ENCODE results near the gene MAPKAP1. TPM values are rescaled to one million over a fixed set of nuclear protein-coding genes. Genes with fewer than 3 reads are reported as not detected.

The MAPKAP1 gene
- total and polyA plus RNA-seq, 9 of the 15 experiments (the other 6 are each of a cell fraction or from before 2014, with no cell fraction given): 2.6 to 82.1 (median 61.1) TPM

DNA sequence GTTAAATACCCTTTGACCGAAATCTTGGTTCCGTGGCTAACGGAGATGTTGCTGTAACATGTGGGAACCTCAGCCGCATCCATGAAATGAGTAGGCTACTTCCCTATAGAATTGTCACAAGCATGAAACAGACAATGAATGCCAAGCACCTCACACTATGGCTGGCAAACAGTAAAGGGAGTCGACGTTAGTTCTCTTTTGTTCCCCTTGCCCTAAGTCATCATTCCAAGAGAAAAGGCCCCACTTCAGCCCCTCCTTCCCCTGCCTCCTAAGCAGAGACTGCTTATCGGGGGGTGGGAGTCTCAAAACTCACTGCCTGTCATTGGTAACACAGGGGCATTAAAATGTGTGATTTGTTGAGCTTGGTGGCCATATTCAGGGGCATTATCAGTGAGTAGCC, 159.6 kb downstream of the MAPKAP1 start:
- ATAC-seq: no peak
- WGBS (ENCODE audit: insufficient coverage, low coverage, missing lambda C conversion rate): 91% methylated on average over 7 of the region's 7 CpGs
- Histone ChIP-seq H3K79me2 (ENCODE audit: control insufficient read depth, insufficient read depth, low read length) (no peaks in the 10 kb centered on the region), H3K4me1 (replicated peaks in 1 of 2; ENCODE audit: control insufficient read depth in 2 of 2, insufficient read depth in 2 of 2, low read length in 2 of 2) (peaks cover 0 to 5% of the 10 kb centered on the region in 2 experiments; a peak in 2 of 5 replicates), H3K9me1 (ENCODE audit: control insufficient read depth, insufficient read depth, low read length) (no peaks in the 10 kb centered on the region), H3K36me3 (ENCODE audit: control insufficient read depth, insufficient read depth, low read length) (no peaks in the 10 kb centered on the region; the same call in 2 of the 3 replicates), H3K4me3 (no peak overlapping the region), H2AFZ (ENCODE audit: low read depth, low read length) (no peak overlapping the region), H3K4me2 (ENCODE audit: insufficient read depth, low read length) (no peak overlapping the region), H3K27ac (ENCODE audit: extremely low read depth, low read depth, low read length) (no peak overlapping the region), H3K9me3 (replicated peaks; ENCODE audit: control insufficient read depth, insufficient read depth, low read depth, low read length) (no peaks in the 10 kb centered on the region), H3K27me3 (ENCODE audit: control insufficient read depth in 2 of 2, insufficient read depth in 2 of 2, low read length in 2 of 2) (no peaks in the 10 kb centered on the region), H4K20me1 (replicated peaks; ENCODE audit: control insufficient read depth, insufficient read depth, low read length) (no peaks in the 10 kb centered on the region), H3K9ac (ENCODE audit: insufficient read depth in 1 of 2, low read depth in 2 of 2, low read length in 2 of 2) (no peak overlapping the region)
- ChIA-PET CTCF (ENCODE audit: low intra/inter-chr PET ratio) (no interaction called here), POLR2A (interaction anchor here (1.3 kb wide), 1 partner anchor 11 kb away, joined by 4 read pairs; no protein-coding TSS in a partner anchor)
- BruUV-seq (replicated peaks): no TSS peak
- TF ChIP-seq TSC22D4 (tag; IDR thresholded peaks at IDR 0.05) (no peak), NONO (IDR thresholded peaks at IDR 0.05; ENCODE audit: low read depth in 2 of 2, low read length in 1 of 2) (no peak), ZNF212 (CRISPR knock-in tag; IDR thresholded peaks at IDR 0.05) (no peak), ZBTB8A (IDR thresholded peaks at IDR 0.05; ENCODE audit: partially characterized antibody) (no peak), STAT5A (IDR thresholded peaks at IDR 0.05; ENCODE audit: borderline replicate concordance, low read length) (no peak), POU5F1 (IDR thresholded peaks at IDR 0.05; ENCODE audit: borderline replicate concordance, low read depth, low read length, partially characterized antibody) (no peak), ZNF184 (CRISPR knock-in tag; IDR thresholded peaks at IDR 0.05) (no peak), RAD21 (CRISPR knock-in tag; conservative IDR thresholded peaks at IDR 0.05 in 1 of 2, IDR thresholded peaks at IDR 0.05 in 1 of 2) (no peak), THRB (CRISPR knock-in tag; conservative IDR thresholded peaks at IDR 0.05) (no peak), ETV1 (tag; conservative IDR thresholded peaks at IDR 0.05; ENCODE audit: low read depth) (no peak), HIVEP1 (CRISPR knock-in tag; IDR thresholded peaks at IDR 0.05) (no peak), CXXC5 (CRISPR knock-in tag; IDR thresholded peaks at IDR 0.05) (no peak), POLR2B (IDR thresholded peaks at IDR 0.05; ENCODE audit: low read depth, partially characterized antibody) (no peak), MIER1 (IDR thresholded peaks at IDR 0.05; ENCODE audit: low read depth) (no peak), ZFX (CRISPR knock-in tag; IDR thresholded peaks at IDR 0.05) (no peak)
- TF ChIP-seq, protein P1, sequence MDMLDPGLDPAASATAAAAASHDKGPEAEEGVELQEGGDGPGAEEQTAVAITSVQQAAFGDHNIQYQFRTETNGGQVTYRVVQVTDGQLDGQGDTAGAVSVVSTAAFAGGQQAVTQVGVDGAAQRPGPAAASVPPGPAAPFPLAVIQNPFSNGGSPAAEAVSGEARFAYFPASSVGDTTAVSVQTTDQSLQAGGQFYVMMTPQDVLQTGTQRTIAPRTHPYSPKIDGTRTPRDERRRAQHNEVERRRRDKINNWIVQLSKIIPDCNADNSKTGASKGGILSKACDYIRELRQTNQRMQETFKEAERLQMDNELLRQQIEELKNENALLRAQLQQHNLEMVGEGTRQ (CRISPR knock-in tag; IDR thresholded peaks at IDR 0.05): no peak
- TF ChIP-seq, protein P2, sequence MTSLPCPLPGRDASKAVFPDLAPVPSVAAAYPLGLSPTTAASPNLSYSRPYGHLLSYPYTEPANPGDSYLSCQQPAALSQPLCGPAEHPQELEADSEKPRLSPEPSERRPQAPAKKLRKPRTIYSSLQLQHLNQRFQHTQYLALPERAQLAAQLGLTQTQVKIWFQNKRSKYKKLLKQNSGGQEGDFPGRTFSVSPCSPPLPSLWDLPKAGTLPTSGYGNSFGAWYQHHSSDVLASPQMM (CRISPR knock-in tag; IDR thresholded peaks at IDR 0.05): no peak
- TF ChIP-seq, protein P3, sequence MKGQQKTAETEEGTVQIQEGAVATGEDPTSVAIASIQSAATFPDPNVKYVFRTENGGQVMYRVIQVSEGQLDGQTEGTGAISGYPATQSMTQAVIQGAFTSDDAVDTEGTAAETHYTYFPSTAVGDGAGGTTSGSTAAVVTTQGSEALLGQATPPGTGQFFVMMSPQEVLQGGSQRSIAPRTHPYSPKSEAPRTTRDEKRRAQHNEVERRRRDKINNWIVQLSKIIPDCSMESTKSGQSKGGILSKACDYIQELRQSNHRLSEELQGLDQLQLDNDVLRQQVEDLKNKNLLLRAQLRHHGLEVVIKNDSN (CRISPR knock-in tag; IDR thresholded peaks at IDR 0.05): no peak
- in situ Hi-C loops (cut with MboI): no loop called here
- intact Hi-C loops (cut with micrococcal nuclease): no loop called here
- FAIRE-seq: no peak
- no peak for DNase-seq (ENCODE audit: extremely low read depth in 1 of 4, low spot score in 3 of 4)

Data from K562 (cell line).